ENCODE data around the gene SNX18.

The SNX18 gene

DNA sequence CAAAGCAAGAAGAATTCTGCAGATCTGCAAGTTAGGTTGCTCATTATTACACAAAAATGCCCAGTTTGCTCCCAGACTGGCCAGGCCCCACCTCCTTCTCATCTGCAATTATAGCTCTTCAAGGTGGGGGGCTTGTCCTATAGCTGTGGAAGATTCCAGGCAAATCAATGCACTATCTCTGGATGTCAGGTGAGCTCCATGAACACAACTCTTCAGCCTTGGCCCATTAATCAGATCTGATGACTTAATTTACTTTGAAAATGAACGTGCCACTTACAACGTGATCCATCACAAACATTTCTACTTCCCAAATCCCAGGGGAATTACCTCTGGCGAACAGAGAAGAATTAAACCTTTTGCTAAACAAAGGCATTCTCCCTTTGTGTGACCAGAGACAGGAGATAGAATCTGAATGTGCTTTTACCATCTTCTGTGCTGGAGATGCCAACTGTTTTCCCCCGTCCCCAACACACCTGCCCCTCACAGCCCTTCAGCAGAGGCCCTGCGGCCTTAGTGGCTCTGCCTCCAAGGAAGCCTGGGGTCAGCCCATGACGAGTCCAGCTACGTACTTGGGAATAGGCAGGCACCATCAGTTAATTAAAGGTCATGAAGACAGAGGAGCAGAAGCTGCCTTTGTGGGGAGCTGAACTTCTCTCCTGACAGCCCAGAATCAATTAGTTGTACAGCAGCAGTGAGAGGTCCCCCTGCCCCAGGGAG, 60.5 kb downstream of the SNX18 start:
- TF ChIP-seq, protein P1, sequence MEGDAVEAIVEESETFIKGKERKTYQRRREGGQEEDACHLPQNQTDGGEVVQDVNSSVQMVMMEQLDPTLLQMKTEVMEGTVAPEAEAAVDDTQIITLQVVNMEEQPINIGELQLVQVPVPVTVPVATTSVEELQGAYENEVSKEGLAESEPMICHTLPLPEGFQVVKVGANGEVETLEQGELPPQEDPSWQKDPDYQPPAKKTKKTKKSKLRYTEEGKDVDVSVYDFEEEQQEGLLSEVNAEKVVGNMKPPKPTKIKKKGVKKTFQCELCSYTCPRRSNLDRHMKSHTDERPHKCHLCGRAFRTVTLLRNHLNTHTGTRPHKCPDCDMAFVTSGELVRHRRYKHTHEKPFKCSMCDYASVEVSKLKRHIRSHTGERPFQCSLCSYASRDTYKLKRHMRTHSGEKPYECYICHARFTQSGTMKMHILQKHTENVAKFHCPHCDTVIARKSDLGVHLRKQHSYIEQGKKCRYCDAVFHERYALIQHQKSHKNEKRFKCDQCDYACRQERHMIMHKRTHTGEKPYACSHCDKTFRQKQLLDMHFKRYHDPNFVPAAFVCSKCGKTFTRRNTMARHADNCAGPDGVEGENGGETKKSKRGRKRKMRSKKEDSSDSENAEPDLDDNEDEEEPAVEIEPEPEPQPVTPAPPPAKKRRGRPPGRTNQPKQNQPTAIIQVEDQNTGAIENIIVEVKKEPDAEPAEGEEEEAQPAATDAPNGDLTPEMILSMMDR (IDR thresholded peaks at IDR 0.05; ENCODE audit: insufficient read depth, low read depth, low read length, missing control alignments), result no peak
- DNase-seq (ENCODE audit: low read depth), result no peak
- H3K4me3 ChIP-seq (ENCODE audit: low read length), result no peak overlapping the region

DNA sequence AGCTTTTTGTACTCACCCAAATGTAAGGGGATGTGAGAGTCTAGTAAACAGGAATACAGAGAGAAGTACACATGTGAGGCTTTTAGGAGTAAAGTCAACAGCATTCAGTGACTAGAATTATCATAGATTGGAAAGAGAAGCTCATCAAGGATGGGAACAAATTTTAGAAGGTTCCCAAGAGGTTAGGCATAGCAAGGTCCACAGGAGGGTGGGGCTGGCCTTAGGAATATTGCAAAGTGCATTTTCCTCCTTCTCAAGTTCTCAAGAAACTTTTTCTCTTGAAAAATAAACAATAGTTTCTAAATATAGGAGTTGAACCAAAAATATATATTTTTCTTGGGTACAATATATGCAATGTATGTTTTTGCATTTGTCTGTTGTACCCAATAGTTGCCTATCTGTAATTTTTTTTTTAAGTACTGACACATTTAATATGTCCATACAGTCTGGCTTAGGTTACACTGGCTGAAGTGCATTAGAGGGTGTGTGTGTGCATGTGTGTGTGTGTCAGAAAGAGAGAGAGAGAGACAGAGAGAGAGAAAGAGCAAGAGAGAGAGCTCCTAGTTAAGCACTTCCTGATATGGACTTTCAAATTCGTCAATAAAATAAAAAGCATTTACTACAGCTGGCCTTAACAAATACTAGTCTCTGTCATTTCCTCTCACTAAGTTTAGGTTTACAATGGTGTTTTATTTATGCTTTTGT, 62.2 kb downstream of the SNX18 start:
- TF ChIP-seq, protein P1 (IDR thresholded peaks at IDR 0.05; ENCODE audit: insufficient read depth, low read depth, low read length, missing control alignments), result no peak
- DNase-seq (ENCODE audit: low read depth), result no peak

DNA sequence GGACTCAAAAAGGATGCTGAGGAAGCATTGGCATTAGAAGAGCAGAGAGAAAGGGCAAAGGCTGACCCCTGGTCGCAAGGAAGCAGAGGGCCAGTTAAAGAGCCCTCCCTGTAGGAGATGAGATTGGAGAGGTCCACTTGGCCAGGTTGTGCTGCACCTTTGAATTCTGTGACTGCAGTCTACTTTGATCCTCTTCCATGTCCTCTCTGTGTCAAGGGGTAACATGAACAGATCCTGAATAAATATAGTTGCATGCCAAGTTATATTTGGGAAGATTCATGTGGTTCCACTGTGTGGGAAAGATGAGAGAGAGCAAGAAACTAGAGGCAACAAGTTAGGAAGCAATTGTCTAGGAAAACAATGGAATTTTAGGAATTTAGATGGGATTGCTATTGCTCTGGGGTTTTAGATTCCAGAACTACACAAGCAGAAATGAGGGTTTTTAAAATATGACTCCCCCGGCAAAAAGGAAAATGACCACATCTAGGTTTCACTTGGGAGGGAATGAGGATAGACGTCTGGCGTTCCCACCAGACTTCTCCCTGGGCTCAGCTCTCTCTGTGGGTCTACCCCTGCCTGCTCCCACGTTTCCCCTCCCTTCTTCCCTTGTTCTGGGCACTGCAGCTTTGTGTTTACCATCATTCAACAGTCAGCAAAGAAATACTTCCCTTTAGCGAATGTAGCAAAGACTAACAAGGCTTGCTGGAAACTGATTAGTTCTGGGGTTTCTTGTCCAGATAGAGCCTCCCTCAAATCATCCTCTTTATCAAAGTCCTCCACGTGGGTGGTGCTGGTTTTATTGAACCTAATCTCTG, 63.6 kb downstream of the SNX18 start:
- no peak for DNase-seq (ENCODE audit: low read depth)
- H3K4me3 ChIP-seq (ENCODE audit: low read length), result no peak overlapping the region
- TF ChIP-seq, protein P1 (IDR thresholded peaks at IDR 0.05; ENCODE audit: insufficient read depth, low read depth, low read length, missing control alignments), result no peak

More for the DNA sequence above, 62.2 kb downstream of the SNX18 start:
- H3K4me3 ChIP-seq (ENCODE audit: low read length), result no peak overlapping the region

DNA sequence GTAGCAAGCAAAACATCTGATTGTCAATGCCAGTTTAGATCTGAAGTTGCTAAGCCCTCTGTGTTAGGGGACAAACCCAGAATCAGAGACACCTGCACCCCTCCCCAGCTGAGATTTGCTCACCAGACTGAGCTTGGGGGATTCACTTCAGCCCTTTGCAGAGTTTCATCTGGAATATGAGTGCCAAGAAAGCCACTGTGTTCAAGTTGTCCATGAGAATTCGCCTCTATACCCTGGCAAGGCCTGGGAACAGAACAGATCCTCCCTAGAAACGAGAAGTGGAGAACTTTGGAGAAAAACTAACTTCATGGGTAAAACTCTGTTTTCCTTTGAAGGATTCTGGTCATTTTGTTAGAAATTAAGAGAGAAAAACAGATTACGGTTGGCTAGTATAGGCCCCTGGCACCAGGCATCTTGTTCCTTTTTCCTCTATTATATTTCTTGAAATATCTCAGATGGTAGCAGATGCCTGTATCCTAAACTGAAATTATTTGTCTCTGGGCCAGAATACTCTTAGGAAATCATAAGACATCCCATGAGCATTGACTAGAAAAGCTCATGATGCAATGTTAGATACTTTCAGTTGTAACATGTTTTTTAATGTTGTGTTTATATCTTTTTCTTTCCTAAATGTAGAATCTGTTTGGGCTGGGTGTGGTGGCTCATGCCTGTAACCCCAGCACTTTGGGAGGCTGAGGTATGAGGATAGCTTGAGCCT, 64.4 kb downstream of the SNX18 start:
- no peak for DNase-seq (ENCODE audit: low read depth)
- TF ChIP-seq, protein P1 (IDR thresholded peaks at IDR 0.05; ENCODE audit: insufficient read depth, low read depth, low read length, missing control alignments), result no peak
- no peak overlapping the region for H3K4me3 ChIP-seq (ENCODE audit: low read length)

DNA sequence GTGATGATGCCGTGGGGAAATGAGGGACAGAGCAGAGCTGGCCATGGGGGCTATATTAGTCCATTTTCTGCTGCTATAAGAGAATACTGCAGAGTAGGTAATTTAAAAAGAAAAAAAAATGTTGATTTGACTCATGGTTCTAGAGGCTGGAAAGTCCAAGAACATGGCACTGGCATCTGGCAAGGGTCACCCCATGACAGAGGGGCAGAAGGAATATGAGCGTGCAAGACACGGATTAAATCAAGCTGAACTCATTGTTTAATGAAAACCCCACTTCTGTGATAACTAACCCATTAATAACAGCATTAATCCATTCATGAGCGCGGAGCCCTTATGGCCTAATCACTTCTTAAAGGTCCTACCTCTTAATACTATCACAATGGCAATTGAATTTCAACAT, 68.8 kb downstream of the SNX18 start:
- DNase-seq (ENCODE audit: low read depth), result no peak
- TF ChIP-seq, protein P1 (IDR thresholded peaks at IDR 0.05; ENCODE audit: insufficient read depth, low read depth, low read length, missing control alignments), result no peak
- H3K4me3 ChIP-seq (ENCODE audit: low read length), result no peak overlapping the region

DNA sequence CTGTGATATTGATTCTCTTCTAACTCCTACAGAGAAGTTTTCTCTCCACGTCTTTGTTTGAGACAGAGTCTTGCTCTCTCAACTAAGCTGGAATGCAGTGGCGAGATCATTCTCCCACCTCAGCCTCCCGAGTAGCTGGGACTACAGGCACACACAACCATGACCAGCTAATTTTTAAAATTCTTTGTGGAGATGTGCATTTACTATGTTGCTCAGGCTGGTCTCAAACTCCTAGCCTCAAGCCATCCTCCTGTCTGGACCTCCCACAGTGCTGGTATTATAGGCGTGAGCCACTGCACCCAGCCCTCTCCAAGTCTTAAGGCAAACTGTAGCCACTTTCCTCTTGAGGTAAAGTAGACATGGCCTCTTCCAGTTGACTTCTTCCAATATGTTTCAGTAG, 72.2 kb downstream of the SNX18 start:
- H3K4me3 ChIP-seq (ENCODE audit: low read length), result no peak overlapping the region
- TF ChIP-seq, protein P1 (IDR thresholded peaks at IDR 0.05; ENCODE audit: insufficient read depth, low read depth, low read length, missing control alignments), result no peak
- DNase-seq (ENCODE audit: low read depth), result no peak

Data from epithelial cell of esophagus (primary cell).